Erythroblast (primary cell): ENCODE measurements around the gene ZFP37.
"Not testable (repeated sequence)": the region's sequence is repeated elsewhere in the genome, so short reads cannot be mapped to it uniquely, and the experiment has no call there.

ENCODE experiments used
- GATA1 ChIP-seq: IDR thresholded peaks from 2 replicates; pipeline ENCODE4 v1.6.1; 2011; ENCODE audit warnings: low read depth, mild to moderate bottlenecking, control low read depth, low read length, moderate library complexity
- POLR2A ChIP-seq: IDR thresholded peaks from 2 replicates; pipeline ENCODE4 v1.6.1; 2011; ENCODE audit warnings: mild to moderate bottlenecking, low read length

DNA sequence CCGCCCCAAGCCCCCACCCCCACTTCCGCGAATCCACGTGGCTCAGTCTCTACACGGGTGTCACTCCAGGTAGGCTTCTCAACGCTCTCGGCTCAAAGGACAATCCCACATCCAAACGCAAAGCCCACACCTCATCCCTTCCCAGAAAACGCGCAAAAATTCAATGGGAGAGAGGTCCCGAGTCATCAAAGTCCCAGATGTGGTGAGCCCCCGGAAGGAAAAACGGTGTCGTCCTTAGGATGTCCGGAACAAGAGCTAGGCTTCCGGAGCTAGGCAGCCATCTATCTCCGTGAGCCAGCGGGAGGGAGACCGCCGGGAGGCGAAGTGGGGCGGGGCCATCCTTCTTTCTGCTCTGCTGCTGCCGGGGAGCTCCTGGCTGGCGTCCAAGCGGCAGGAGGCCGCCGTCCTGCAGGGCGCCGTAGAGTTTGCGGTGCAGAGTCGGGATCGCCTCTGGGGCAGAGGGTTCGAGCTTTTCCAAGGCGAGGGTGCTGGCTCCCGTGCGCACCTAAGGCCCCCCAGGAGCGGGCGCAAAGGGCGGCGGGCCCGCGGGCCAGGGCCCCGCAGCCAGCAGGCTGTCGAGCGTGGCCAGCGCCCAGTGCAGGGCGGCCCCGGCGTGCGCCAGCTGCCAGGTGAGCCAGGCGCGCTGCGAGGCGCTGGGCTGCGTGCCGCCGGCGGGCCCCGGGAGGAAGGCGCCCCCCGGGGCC is 3.2 kb upstream of the ZFP37 start:
- TF ChIP-seq POLR2A, GATA1: not testable (repeated sequence)
